ENCODE measurements around the gene FLNC.

DNA sequence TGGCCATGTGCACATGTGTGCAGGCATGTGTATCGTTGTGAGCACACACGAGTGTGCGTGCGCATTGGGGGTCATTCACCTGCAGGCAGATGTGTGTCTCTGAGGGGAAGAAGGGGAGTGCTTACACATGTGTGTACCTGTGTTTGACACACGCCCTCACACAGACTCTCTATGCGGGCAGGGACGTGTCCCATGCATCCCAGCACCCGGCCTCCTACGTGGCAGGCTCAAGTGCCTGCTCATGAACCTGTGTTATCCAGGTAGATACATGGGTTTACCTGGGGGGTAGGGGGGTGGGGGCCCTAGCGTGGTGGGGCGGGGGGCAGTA, 61.7 kb downstream of the FLNC start:
- TF ChIP-seq SP1 (IDR thresholded peaks at IDR 0.05) (no peak), ARNT (IDR thresholded peaks at IDR 0.05) (no peak), FOXM1 (IDR thresholded peaks at IDR 0.05; ENCODE audit: borderline replicate concordance) (no peak)
- TF ChIP-seq, protein P1, sequence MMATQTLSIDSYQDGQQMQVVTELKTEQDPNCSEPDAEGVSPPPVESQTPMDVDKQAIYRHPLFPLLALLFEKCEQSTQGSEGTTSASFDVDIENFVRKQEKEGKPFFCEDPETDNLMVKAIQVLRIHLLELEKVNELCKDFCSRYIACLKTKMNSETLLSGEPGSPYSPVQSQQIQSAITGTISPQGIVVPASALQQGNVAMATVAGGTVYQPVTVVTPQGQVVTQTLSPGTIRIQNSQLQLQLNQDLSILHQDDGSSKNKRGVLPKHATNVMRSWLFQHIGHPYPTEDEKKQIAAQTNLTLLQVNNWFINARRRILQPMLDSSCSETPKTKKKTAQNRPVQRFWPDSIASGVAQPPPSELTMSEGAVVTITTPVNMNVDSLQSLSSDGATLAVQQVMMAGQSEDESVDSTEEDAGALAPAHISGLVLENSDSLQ (IDR thresholded peaks at IDR 0.05): no peak
